Mammary epithelial cell (primary cell): ENCODE measurements around the gene AHDC1.

Source experiments
- EZH2 ChIP-seq: IDR thresholded peaks from 2 replicates; pipeline ENCODE4 v1.6.1; 2012; ENCODE audit warnings: low read length, inconsistent platforms, borderline replicate concordance
- TF ChIP-seq, protein P1 (sequence below), 2 donors: IDR thresholded peaks in 1 of 2; conservative IDR thresholded peaks in 1 of 2; 2 replicates each; pipeline ENCODE4 v1.5.1; 2011 to 2012; ENCODE audit warnings: inconsistent platforms in 2 of 2, low read length in 2 of 2, mild to moderate bottlenecking in 2 of 2, control low read depth in 1 of 2, low read depth in 1 of 2; ENCODE audit not compliant: insufficient read depth in 1 of 2; ENCODE audit errors: extremely low read depth in 1 of 2

DNA sequence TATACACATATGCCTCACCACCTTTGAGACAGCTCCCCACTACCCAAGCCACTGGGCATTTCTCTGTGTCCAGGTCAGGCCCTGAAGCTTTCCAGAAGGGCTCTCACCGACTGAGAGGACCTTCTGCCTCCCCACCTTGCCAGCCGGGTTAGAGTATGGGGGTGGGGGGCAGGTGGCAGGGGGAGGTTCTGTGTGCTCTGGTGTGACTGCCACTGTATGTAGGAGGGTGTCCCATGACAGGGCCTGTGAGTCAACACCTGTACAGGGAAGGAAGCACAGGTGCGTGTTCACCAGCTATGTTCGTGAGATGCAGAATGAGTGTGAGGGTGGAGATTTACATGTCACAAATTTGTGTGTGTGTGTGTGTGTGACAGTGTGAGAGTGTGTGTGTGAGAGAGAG is 7.0 kb downstream of the AHDC1 start:
- TF ChIP-seq, protein P1, sequence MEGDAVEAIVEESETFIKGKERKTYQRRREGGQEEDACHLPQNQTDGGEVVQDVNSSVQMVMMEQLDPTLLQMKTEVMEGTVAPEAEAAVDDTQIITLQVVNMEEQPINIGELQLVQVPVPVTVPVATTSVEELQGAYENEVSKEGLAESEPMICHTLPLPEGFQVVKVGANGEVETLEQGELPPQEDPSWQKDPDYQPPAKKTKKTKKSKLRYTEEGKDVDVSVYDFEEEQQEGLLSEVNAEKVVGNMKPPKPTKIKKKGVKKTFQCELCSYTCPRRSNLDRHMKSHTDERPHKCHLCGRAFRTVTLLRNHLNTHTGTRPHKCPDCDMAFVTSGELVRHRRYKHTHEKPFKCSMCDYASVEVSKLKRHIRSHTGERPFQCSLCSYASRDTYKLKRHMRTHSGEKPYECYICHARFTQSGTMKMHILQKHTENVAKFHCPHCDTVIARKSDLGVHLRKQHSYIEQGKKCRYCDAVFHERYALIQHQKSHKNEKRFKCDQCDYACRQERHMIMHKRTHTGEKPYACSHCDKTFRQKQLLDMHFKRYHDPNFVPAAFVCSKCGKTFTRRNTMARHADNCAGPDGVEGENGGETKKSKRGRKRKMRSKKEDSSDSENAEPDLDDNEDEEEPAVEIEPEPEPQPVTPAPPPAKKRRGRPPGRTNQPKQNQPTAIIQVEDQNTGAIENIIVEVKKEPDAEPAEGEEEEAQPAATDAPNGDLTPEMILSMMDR (conservative IDR thresholded peaks at IDR 0.05 in 1 of 2, IDR thresholded peaks at IDR 0.05 in 1 of 2; ENCODE audit: extremely low read depth in 1 of 2, insufficient read depth in 1 of 2, low read depth in 1 of 2, low read length in 2 of 2), result no peak
- no peak for TF ChIP-seq EZH2
